Measurements from ENCODE around the gene USP6. TPM values are rescaled to one million over a fixed set of nuclear protein-coding genes. Genes with fewer than 3 reads are reported as not detected.

The USP6 gene
- polyA plus RNA-seq, 2 of the 4 experiments (the other 2 are of a cell fraction): 0.01 to 0.04 TPM

DNA sequence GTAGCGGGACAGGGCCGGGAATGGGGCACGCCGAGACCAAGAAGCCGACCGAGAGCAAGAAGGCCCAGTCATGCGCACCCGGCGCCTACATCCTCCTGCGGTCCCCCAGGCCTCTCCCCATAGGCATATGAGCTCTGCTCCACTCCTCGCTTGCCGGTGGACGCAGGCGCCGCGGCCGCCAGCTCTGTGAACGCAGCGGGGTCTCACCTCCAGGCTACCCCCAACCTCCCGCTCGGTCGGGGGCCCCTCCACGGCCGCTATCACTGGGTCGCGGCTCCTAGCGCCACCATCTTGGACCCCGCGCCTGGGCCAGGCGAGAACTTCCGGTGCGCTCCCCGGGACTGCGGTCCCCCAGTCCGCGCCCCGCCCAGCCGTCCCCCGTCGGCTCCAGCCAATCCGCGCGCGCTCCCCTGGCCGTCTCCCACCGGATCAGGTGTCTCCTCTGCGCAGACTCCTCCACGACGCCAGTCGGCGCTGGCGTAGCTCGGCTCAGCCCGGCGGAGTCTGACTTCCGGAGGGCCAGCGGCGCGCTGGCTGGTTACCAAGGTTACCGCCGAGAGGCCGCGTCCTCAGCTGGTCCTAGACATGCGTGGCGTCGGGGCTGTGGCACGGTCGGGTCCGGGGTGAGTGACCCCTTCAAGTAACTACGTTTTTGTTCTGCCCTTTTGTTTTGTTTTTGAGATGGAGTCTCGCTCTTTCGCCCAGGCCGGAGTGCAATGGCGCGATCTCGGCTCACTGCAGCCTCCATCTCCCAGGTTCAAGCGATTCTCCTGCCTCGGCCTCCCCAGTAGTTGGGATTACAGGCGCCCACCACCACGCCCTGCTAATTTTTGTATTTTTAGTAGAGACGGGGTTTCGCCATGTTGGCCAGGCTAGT, 75.9 kb downstream of the USP6 start, which contains the start of gene ZNF594 (continued):
- TF ChIP-seq FOXS1 (CRISPR knock-in tag; IDR thresholded peaks at IDR 0.05): no peak
- peak; percentile 37; the same call in 1 of the 3 replicates for TF ChIP-seq SMC3 (IDR thresholded peaks at IDR 0.05)
- no peak for TF ChIP-seq EHF (CRISPR knock-in tag; IDR thresholded peaks at IDR 0.05)
- TF ChIP-seq, protein P1, sequence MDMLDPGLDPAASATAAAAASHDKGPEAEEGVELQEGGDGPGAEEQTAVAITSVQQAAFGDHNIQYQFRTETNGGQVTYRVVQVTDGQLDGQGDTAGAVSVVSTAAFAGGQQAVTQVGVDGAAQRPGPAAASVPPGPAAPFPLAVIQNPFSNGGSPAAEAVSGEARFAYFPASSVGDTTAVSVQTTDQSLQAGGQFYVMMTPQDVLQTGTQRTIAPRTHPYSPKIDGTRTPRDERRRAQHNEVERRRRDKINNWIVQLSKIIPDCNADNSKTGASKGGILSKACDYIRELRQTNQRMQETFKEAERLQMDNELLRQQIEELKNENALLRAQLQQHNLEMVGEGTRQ (IDR thresholded peaks at IDR 0.05): peak; percentile 30; the same call in 1 of the 2 replicates
- TF ChIP-seq, protein P2, sequence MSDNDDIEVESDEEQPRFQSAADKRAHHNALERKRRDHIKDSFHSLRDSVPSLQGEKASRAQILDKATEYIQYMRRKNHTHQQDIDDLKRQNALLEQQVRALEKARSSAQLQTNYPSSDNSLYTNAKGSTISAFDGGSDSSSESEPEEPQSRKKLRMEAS (IDR thresholded peaks at IDR 0.05): peak; percentile 86

DNA sequence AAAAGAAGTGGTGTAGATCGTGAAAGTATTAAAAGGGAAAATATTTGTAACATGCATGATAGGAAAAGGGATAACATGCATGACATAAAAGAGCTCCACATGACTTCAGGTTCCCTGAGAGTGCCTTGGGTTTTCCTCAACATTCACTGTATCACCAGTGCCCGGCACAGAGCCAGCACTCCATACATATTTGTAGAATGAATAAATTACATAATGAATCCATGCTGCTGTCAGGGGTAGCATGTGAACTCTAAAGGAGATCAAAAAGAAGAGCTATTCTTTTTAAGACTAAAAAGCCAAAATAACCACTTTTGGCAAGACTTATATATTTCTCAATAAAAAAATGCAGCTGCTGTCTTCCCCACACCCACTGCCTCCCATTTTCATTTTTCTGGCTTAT, 78.5 kb downstream of the USP6 start:
- Histone ChIP-seq H3K4me2 (no peak overlapping the region), H3K27ac (no peak overlapping the region), H3K9me3 (peaks cover 46% of the 10 kb centered on the region), H3K4me3 (no peak overlapping the region), H3K4me1 (no peaks in the 10 kb centered on the region)
- TF ChIP-seq FOSB (CRISPR knock-in tag; IDR thresholded peaks at IDR 0.05) (no peak), HOXB13 (CRISPR knock-in tag; IDR thresholded peaks at IDR 0.05; ENCODE audit: low read depth) (no peak), ZNF302 (CRISPR knock-in tag; IDR thresholded peaks at IDR 0.05) (no peak), KDM5A (IDR thresholded peaks at IDR 0.05) (no peak)
- ATAC-seq (no peak), FAIRE-seq (no peak), DNase-seq (ENCODE audit: low read depth in 1 of 2, low spot score in 1 of 2) (no peak)
- CTCF ChIA-PET: interaction anchor here (0.5 to 1.1 kb wide), 2 partner anchors 18 to 127 kb away, joined by 3 to 4 read pairs; no protein-coding TSS in a partner anchor
- POLR2A ChIA-PET: no interaction called here
- WGBS (ENCODE audit: missing lambda C conversion rate): 60% methylated on average over 2 of the region's 2 CpGs

DNA sequence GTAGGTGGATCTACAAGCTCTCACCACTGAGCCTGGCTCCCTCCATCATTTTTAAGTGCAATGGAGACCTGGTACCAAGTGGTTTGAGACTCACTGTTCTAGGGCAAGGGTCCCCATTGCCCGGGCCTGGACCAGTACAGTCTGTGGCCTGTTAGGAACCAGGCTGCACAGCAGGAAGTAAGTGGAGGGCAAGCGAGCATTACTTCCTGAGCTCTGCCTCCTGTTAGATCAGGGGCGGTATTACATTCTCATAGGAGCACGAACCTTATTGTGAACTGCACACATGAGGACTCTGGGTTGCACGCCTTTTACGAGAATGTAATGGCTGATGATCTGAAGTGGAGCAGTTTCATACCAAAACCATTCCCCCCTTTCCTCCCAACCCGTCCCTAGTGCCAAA, 82.6 kb downstream of the USP6 start:
- FAIRE-seq (no peak), DNase-seq (ENCODE audit: low read depth in 1 of 2, low spot score in 1 of 2) (no peak), ATAC-seq (no peak)
- CTCF ChIA-PET: interaction anchor here (0.5 to 0.6 kb wide), 2 partner anchors 14 to 76 kb away, joined by 3 to 4 read pairs; no protein-coding TSS in a partner anchor
- peaks cover under 1% of the 10 kb centered on the region; the same call in 1 of the 3 replicates for H3K4me1 ChIP-seq
- no peak overlapping the region for H3K27ac ChIP-seq
- 89% methylated on average over 7 of the region's 7 CpGs for WGBS (ENCODE audit: missing lambda C conversion rate)
- POLR2A ChIA-PET: no interaction called here
- H3K9me3 ChIP-seq: peaks cover 13% of the 10 kb centered on the region
- no peak overlapping the region for H3K4me3 ChIP-seq
- H3K4me2 ChIP-seq: no peak overlapping the region
- no peak for TF ChIP-seq POLR2AphosphoS2 (conservative IDR thresholded peaks at IDR 0.05; ENCODE audit: low read length)
- no peak for TF ChIP-seq ESRRA (IDR thresholded peaks at IDR 0.05; ENCODE audit: borderline replicate concordance, low read length)
- no peak for TF ChIP-seq RFX5 (IDR thresholded peaks at IDR 0.05)
- TF ChIP-seq, protein P3, sequence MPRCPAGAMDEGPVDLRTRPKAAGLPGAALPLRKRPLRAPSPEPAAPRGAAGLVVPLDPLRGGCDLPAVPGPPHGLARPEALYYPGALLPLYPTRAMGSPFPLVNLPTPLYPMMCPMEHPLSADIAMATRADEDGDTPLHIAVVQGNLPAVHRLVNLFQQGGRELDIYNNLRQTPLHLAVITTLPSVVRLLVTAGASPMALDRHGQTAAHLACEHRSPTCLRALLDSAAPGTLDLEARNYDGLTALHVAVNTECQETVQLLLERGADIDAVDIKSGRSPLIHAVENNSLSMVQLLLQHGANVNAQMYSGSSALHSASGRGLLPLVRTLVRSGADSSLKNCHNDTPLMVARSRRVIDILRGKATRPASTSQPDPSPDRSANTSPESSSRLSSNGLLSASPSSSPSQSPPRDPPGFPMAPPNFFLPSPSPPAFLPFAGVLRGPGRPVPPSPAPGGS (IDR thresholded peaks at IDR 0.05): no peak
- TF ChIP-seq, protein P4, sequence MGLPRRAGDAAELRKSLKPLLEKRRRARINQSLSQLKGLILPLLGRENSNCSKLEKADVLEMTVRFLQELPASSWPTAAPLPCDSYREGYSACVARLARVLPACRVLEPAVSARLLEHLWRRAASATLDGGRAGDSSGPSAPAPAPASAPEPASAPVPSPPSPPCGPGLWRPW (IDR thresholded peaks at IDR 0.05): no peak
- TF ChIP-seq CHD4 (IDR thresholded peaks at IDR 0.05; ENCODE audit: borderline replicate concordance): no peak
- TF ChIP-seq, protein P5, sequence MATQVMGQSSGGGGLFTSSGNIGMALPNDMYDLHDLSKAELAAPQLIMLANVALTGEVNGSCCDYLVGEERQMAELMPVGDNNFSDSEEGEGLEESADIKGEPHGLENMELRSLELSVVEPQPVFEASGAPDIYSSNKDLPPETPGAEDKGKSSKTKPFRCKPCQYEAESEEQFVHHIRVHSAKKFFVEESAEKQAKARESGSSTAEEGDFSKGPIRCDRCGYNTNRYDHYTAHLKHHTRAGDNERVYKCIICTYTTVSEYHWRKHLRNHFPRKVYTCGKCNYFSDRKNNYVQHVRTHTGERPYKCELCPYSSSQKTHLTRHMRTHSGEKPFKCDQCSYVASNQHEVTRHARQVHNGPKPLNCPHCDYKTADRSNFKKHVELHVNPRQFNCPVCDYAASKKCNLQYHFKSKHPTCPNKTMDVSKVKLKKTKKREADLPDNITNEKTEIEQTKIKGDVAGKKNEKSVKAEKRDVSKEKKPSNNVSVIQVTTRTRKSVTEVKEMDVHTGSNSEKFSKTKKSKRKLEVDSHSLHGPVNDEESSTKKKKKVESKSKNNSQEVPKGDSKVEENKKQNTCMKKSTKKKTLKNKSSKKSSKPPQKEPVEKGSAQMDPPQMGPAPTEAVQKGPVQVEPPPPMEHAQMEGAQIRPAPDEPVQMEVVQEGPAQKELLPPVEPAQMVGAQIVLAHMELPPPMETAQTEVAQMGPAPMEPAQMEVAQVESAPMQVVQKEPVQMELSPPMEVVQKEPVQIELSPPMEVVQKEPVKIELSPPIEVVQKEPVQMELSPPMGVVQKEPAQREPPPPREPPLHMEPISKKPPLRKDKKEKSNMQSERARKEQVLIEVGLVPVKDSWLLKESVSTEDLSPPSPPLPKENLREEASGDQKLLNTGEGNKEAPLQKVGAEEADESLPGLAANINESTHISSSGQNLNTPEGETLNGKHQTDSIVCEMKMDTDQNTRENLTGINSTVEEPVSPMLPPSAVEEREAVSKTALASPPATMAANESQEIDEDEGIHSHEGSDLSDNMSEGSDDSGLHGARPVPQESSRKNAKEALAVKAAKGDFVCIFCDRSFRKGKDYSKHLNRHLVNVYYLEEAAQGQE (IDR thresholded peaks at IDR 0.05): no peak
- no peak for TF ChIP-seq ZSCAN20 (CRISPR knock-in tag; IDR thresholded peaks at IDR 0.05)
- TF ChIP-seq HOXB5 (CRISPR knock-in tag; IDR thresholded peaks at IDR 0.05): no peak
- TF ChIP-seq KDM1A (IDR thresholded peaks at IDR 0.05; ENCODE audit: low read depth): no peak
- TF ChIP-seq EHMT2 (IDR thresholded peaks at IDR 0.05; ENCODE audit: low read depth): no peak
- no peak for TF ChIP-seq CBX2 (IDR thresholded peaks at IDR 0.05; ENCODE audit: borderline replicate concordance, low read depth)
- TF ChIP-seq, protein P6, sequence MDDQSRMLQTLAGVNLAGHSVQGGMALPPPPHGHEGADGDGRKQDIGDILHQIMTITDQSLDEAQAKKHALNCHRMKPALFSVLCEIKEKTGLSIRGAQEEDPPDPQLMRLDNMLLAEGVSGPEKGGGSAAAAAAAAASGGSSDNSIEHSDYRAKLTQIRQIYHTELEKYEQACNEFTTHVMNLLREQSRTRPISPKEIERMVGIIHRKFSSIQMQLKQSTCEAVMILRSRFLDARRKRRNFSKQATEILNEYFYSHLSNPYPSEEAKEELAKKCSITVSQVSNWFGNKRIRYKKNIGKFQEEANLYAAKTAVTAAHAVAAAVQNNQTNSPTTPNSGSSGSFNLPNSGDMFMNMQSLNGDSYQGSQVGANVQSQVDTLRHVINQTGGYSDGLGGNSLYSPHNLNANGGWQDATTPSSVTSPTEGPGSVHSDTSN (IDR thresholded peaks at IDR 0.05): no peak
- TF ChIP-seq, protein P7, sequence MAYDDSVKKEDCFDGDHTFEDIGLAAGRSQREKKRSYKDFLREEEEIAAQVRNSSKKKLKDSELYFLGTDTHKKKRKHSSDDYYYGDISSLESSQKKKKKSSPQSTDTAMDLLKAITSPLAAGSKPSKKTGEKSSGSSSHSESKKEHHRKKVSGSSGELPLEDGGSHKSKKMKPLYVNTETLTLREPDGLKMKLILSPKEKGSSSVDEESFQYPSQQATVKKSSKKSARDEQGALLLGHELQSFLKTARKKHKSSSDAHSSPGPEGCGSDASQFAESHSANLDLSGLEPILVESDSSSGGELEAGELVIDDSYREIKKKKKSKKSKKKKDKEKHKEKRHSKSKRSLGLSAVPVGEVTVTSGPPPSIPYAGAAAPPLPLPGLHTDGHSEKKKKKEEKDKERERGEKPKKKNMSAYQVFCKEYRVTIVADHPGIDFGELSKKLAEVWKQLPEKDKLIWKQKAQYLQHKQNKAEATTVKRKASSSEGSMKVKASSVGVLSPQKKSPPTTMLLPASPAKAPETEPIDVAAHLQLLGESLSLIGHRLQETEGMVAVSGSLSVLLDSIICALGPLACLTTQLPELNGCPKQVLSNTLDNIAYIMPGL (CRISPR knock-in tag; IDR thresholded peaks at IDR 0.05; ENCODE audit: borderline replicate concordance): no peak
- no peak for TF ChIP-seq RAD21 (conservative IDR thresholded peaks at IDR 0.05 in 1 of 2, IDR thresholded peaks at IDR 0.05 in 1 of 2)
- TF ChIP-seq NPAS2 (CRISPR knock-in tag; IDR thresholded peaks at IDR 0.05; ENCODE audit: borderline replicate concordance): no peak
